Pancreas (tissue), 10 donors: Measurements from ENCODE around the gene SELENOO. TPM values are rescaled to one million over a fixed set of nuclear protein-coding genes. Genes with fewer than 3 reads are reported as not detected.

Experiments
- ATAC-seq, 4 donors: fragments of 200-7000 bp; cut with Tn5 transposase; one replicate each; pipeline versions ENCODE4 v1.8.0 to v1.9.1; 2020; ENCODE audit warnings: mild to moderate bottlenecking in 4 of 4, moderate library complexity in 4 of 4
- DNase-seq, 6 donors: peaks; one replicate each; pipeline ENCODE4 v3.0.0-alpha.2; 2020
- FAIRE-seq: peaks from 2 replicates; lab custom pipeline; 2012; peaks lifted over from hg19 to GRCh38; lab: Jason Lieb, UNC
- H3K27ac ChIP-seq, 4 donors: fragments of 200-600 bp; sonication (generic); 1 replicate in 3 of 4; 2 replicates in 1 of 4; pipeline versions ENCODE4 v1.5.0 to v1.8.0; 2020
- H3K27me3 ChIP-seq, 4 donors: fragments of 200-600 bp; one replicate each; pipeline ENCODE4 v1.8.0; 2021
- H3K36me3 ChIP-seq, 3 donors: fragments of 200-600 bp; sonication (generic) in 1 of 3; one replicate each; pipeline versions ENCODE4 v1.5.0 to v1.8.0; 2020 to 2021
- H3K4me1 ChIP-seq, 3 donors: fragments of 200-600 bp; one replicate each; pipeline ENCODE4 v1.8.0; 2021
- H3K4me3 ChIP-seq, 4 donors: fragments of 200-600 bp; sonication (generic) in 2 of 4; one replicate each; pipeline versions ENCODE4 v1.5.0 to v1.8.0; 2020 to 2021
- H3K9me3 ChIP-seq, 4 donors: fragments of 200-600 bp; one replicate each; pipeline ENCODE4 v1.8.0; 2021
- WGBS, 2 donors: extraction: QIAGEN DNeasy Blood & Tissue Kit; methylation state at CpG; one replicate each; pipeline ENCODE4 v1.1.7; 2013; 5-methylcytosine and 5-hydroxymethylcytosine counted together
- intact Hi-C, 3 donors: fragments of 100-400 bp; cut with DNase I; formaldehyde crosslinking; loops; one replicate each; pipeline versions ENCODE4 v1.11.1 to v1.14.2; 2022
- polyA plus RNA-seq, 2 donors: library from polyadenylated mRNA; stranded (reverse); fragments of 200-250 nt; gene quantifications; one replicate each; pipeline ENCODE4 v1.2.3, GENCODE V29; 2013
- total RNA-seq, 6 donors: library from RNA; stranded (reverse); fragmentation: NEBNext Ultra II Directional in 4 of 6; extraction: Animal tissue kit (Norgen Biotek cat#: 25700) in 4 of 6; gene quantifications; one replicate each; pipeline versions ENCODE4 v1.2.1 to v1.2.4, GENCODE V29; 2021 to 2023
- TF ChIP-seq, protein P1 (sequence below), 4 donors: fragments of 200-600 bp; sonication (generic) in 3 of 4; IDR thresholded peaks; one replicate each; pipeline versions ENCODE4 v1.5.0 to v1.8.0; 2021; ENCODE audit warnings: antibody characterized with exemption in 4 of 4
- donor health status: healthy with polysubstance abuse.
- donor health status: DM: no; HTN: no; CAD: no; lungs with moderate emphysema.
- donor health status: DM: no; HTN: no; CAD: no.
- donor health status: control.
- donor health status: control.
- donor health status: Bipolar disorder and iron deficiency.
- donor health status: DM: yes; HTN: yes; CAD: no.
- donor health status: DM: no; HTN: no; CAD: no.
- donor health status: DM: no; HTN: no; CAD: no.
- donor health status: DM: yes; HTN: yes; CAD: no.

The SELENOO gene
- total and polyA plus RNA-seq, 8 donors = 11.6 to 79.8 (median 14.3) TPM

DNA sequence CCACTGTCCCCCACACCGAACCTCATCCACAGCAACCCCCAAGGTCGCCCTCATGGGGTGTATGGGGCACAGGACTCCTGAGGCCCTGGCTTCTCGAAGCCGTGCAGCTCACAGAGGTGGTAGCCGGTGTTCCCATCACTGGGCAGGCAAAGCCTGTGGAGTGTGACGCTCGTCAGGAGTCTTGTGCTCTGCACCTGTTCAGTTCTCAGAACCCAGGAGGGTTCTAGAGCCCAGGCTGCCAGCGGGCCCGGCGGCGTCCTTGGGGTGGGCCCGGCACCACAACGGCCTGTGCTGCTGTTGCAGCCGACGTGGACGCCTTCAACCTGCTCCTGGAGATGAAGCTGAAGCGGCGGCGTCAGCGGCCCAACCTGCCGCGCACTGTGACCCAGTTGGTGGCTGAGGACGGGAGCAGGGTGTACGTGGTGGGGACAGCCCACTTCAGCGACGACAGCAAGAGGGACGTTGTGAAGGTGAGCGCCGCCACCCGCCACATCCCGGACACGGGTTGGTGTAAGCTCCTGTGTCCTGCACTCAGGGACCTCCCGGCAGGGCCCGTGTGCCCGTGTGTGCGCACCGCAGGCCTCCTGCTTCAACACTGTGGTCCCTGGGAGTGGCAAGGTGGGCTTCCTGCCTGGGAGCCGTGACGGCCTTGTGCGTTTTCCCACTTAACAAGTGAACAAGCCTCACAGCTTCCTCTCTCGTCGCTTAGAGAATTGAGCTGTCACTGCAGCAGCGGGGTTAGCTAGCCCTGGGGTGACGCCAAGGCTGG is 6.6 kb upstream of the SELENOO start:
- no peaks in the 10 kb centered on the region for H3K9me3 ChIP-seq
- ATAC-seq = peak in 2 of 4 donors; percentile 9 to 39
- H3K27ac ChIP-seq = peak overlapping the region in 1 of 4 donors; percentile 80
- 63 to 76% methylated on average over 44 of the region's 44 CpGs for WGBS, 2 donors
- peak in 5 of 6 donors; percentile 56 to 82 (median 70) for DNase-seq
- peaks cover 0 to 30% (median 0%) of the 10 kb centered on the region in 3 donors for H3K36me3 ChIP-seq
- no peaks in the 10 kb centered on the region for H3K27me3 ChIP-seq
- no peak overlapping the region for H3K4me3 ChIP-seq
- intact Hi-C loops = no loop called here
- TF ChIP-seq, protein P1, sequence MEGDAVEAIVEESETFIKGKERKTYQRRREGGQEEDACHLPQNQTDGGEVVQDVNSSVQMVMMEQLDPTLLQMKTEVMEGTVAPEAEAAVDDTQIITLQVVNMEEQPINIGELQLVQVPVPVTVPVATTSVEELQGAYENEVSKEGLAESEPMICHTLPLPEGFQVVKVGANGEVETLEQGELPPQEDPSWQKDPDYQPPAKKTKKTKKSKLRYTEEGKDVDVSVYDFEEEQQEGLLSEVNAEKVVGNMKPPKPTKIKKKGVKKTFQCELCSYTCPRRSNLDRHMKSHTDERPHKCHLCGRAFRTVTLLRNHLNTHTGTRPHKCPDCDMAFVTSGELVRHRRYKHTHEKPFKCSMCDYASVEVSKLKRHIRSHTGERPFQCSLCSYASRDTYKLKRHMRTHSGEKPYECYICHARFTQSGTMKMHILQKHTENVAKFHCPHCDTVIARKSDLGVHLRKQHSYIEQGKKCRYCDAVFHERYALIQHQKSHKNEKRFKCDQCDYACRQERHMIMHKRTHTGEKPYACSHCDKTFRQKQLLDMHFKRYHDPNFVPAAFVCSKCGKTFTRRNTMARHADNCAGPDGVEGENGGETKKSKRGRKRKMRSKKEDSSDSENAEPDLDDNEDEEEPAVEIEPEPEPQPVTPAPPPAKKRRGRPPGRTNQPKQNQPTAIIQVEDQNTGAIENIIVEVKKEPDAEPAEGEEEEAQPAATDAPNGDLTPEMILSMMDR (IDR thresholded peaks at IDR 0.05) = no peak
- H3K4me1 ChIP-seq = peaks cover 18 to 19% (median 19%) of the 10 kb centered on the region in 3 donors
- no peak for FAIRE-seq

- peaks cover 7 to 15% (median 10%) of the 10 kb centered on the region in 3 donors for H3K4me1 ChIP-seq
- no peaks in the 10 kb centered on the region for H3K9me3 ChIP-seq
- 88 to 90% methylated on average over 18 of the region's 18 CpGs for WGBS, 2 donors
- intact Hi-C loops = no loop called here
- H3K36me3 ChIP-seq = peaks cover 0 to 30% (median 0%) of the 10 kb centered on the region in 3 donors
- ATAC-seq (no peak), DNase-seq (peak in 2 of 6 donors; percentile 36 to 71), FAIRE-seq (no peak)
- H3K27ac ChIP-seq = no peak overlapping the region
- H3K4me3 ChIP-seq = no peak overlapping the region
- no peaks in the 10 kb centered on the region for H3K27me3 ChIP-seq
- TF ChIP-seq, protein P1 (IDR thresholded peaks at IDR 0.05) = no peak
Observed at GRCh38 chr22:50196256-50196655, 4.6 kb upstream of the SELENOO start.

DNA sequence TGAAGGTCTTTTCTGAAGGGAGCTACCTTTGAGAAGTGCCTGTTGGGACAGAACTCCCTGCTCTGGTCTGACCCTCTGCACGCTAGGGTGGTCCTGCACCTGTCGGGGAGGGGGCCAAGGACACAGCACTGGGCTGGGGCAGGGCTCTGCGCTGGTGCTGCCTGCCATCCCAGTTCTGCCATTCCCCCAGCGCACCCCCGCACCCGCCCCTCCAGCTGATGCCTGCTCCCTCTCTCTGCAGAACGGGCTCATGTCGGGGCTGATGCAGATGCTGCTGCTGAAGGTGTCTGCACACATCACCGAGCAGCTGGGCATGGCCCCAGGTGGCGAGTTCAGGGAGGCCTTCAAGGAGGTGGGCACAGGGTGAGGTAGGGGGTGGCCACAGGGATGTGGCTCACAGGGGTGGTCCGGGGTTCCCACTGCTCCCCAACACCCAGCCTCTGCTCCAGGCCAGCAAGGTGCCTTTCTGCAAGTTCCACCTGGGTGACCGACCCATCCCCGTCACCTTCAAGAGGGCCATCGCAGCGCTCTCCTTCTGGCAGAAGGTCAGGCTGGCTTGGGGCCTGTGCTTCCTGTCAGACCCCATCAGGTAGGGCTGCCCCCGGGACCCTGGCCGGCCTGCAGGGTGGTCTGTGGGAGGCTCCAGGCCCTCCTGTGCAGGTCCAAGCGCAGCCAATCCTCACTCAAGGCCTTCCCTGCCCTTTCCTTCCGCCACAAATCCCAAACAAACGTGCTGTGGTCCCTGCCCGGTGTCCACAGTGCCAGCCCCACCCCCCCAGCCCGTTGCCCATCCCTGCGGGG is 3.6 kb upstream of the SELENOO start:
- 86 to 89% methylated on average over 22 to 23 of the region's 23 CpGs for WGBS, 2 donors
- Histone ChIP-seq H3K4me3 (no peak overlapping the region), H3K36me3 (peaks cover 0 to 30% (median 0%) of the 10 kb centered on the region in 3 donors), H3K9me3 (no peaks in the 10 kb centered on the region), H3K4me1 (peaks cover under 1 to 11% (median 7%) of the 10 kb centered on the region in 3 donors), H3K27ac (no peak overlapping the region), H3K27me3 (no peaks in the 10 kb centered on the region)
- DNase-seq (peak in 2 of 6 donors; percentile 49 to 79), ATAC-seq (no peak), FAIRE-seq (no peak)
- intact Hi-C loops = no loop called here
- TF ChIP-seq, protein P1 (IDR thresholded peaks at IDR 0.05) = no peak

DNA sequence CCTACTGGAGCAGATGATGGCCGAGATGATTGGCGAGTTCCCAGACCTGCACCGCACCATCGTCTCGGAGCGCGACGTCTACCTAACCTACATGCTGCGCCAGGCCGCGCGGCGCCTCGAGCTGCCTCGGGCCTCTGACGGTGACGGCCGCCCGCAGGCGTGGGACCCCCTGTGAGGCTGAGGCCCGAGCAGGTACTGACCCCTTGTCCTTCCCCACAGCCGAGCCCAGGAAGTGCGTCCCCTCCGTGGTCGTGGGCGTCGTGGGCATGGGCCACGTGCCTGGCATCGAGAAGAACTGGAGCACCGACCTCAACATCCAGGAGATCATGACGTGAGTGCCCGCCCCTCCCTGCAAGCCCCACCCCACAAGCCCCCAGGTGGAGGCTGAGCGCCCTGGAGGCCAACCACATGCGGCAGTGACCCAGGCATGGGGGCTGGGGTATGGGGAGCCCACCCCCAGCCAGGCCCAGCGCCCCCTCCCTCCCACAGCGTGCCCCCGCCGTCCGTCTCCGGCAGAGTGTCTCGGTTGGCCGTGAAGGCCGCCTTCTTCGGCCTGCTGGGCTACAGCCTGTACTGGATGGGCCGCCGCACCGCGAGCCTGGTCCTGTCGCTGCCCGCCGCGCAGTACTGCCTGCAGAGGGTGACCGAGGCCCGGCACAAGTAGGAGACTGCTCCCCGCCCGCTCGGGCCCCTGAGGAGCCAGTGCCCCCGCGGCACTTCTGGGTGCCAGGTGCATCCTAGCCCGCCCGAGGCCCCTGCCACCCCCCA is 2.8 kb upstream of the SELENOO start:
- peaks cover 0 to 13% (median 10%) of the 10 kb centered on the region in 3 donors for H3K4me1 ChIP-seq
- DNase-seq (peak in 3 of 6 donors; percentile 25 to 85 (median 60)), ATAC-seq (no peak), FAIRE-seq (no peak)
- no peaks in the 10 kb centered on the region for H3K27me3 ChIP-seq
- no peak overlapping the region for H3K27ac ChIP-seq
- WGBS, 2 donors = 94 to 96% methylated on average over 51 to 61 of the region's 61 CpGs
- peaks cover 0 to 30% (median 0%) of the 10 kb centered on the region in 3 donors for H3K36me3 ChIP-seq
- H3K9me3 ChIP-seq = no peaks in the 10 kb centered on the region
- intact Hi-C loops = no loop called here
- TF ChIP-seq, protein P1 (IDR thresholded peaks at IDR 0.05) = no peak
- no peak overlapping the region for H3K4me3 ChIP-seq
